GM12891 (cell line): ENCODE data around the gene GRXCR2.

Experiments used
- DNase-seq: peaks from one replicate; pipeline ENCODE4 v3.0.0; 2011; ENCODE audit warnings: low spot score; ENCODE audit not compliant: insufficient read length
- FAIRE-seq: peaks from 2 replicates; lab custom pipeline; 2011; peaks lifted over from hg19 to GRCh38; lab: Jason Lieb, UNC
- PAX5 ChIP-seq: IDR thresholded peaks from 2 replicates; pipeline ENCODE4 v1.6.1; 2011; ENCODE audit warnings: low read length, moderate library complexity, mild to moderate bottlenecking; ENCODE audit not compliant: insufficient read depth, severe bottlenecking
- POLR2A ChIP-seq: IDR thresholded peaks from 2 replicates; pipeline ENCODE4 v1.6.1; 2011; ENCODE audit warnings: low read depth, low read length, control low read depth
- POLR2AphosphoS5 ChIP-seq: IDR thresholded peaks from 2 replicates; pipeline ENCODE4 v1.6.1; 2011; ENCODE audit warnings: low read depth, low read length, control low read depth
- POU2F2 ChIP-seq: IDR thresholded peaks from 2 replicates; pipeline ENCODE4 v1.6.1; 2011; ENCODE audit warnings: low read depth, mild to moderate bottlenecking, control low read depth, low read length, moderate library complexity
- SPI1 ChIP-seq: IDR thresholded peaks from 2 replicates; pipeline ENCODE4 v1.6.1; 2011; ENCODE audit warnings: low read depth, low read length, control low read depth
- TAF1 ChIP-seq: IDR thresholded peaks from 2 replicates; pipeline ENCODE4 v1.6.1; 2011; ENCODE audit warnings: low read depth, low read length, control low read depth

Gene GRXCR2

DNA sequence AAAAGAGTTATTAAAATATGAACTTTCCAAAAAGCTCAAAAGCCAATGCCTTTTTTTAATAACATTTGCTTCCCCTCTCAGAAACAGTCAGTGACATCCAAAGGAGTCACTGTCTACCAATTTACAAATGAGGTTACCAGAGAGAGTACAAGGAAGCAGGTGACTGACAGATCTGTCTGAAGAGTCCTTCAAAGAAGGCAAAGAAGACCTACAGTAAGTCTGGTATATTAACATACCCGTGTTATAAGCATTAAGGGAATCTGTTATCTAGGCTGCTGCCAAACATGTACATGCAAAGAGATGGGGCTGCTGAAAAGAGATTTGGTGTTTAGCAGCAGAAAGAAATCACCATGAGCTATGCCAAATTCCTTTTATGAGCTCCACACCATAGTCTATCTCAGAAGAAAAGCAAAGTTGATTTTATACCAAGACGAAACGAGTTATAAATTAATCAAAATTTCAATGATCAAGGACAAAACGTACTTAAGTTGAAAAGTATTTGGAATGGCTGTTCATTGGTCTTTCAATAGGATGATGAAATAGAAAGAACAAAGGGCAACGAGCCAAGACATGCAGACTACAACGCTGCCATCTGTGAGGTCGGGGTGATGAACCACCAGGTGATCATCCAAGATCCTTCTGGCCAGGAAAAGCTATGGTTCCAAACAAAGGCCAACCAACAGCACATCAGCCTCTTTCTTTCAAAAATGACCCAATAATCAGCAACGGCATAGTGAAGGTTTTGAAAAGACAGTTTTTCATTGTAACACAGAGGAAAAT lies 45.7 kb downstream of the GRXCR2 start:
- TF ChIP-seq POLR2A (no peak), SPI1 (no peak), POU2F2 (no peak), TAF1 (no peak), POLR2AphosphoS5 (no peak), PAX5 (no peak)

DNA sequence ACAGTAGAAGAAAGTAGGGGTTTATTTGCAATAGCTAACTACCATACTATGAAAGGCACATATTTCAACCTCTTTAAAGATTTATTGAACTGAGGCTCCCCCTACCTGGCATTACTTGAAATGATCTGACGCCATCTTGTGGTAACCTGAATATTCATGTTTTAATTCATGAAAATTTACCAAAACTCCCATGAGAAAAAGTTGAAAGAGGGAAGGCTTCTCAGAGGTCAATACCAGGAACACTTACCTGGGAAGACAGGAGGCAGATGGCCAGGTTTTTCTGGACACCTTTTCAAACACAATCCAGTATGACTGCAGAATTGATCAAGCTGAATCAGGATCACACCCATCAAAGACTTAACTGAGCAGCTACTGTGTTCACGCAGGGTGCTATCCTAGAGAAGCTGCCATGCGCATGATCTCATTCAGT lies 47.0 kb downstream of the GRXCR2 start:
- no peak for TF ChIP-seq SPI1
- no peak for TF ChIP-seq TAF1
- TF ChIP-seq POLR2A, result no peak
- no peak for TF ChIP-seq POU2F2
- no peak for TF ChIP-seq PAX5
- no peak for TF ChIP-seq POLR2AphosphoS5
- DNase-seq, result no peak
- peak; percentile 58 for FAIRE-seq

More for the DNA sequence above, 45.7 kb downstream of the GRXCR2 start:
- FAIRE-seq (no peak), DNase-seq (no peak)

DNA sequence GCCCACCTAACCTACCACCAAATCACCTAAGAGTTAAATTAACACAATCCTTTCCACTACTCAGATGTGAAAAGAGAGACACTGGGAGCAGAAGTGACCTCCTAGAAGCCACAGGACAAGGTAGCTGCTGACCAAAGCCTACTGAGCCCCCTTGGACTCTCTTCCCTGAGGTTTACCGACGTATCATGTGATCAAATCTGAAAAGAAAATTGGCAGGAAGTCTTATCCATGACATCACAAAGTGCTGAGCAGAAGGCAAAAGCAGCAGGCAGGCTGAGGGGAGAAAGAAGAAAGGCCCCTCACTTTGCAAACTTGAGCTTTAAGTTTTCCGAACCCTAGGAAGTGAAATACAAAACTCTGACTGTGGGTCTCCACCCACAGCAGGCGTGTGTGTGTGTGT lies 48.8 kb downstream of the GRXCR2 start:
- FAIRE-seq (no peak), DNase-seq (no peak)
- TF ChIP-seq POU2F2 (no peak), SPI1 (no peak), POLR2A (no peak), PAX5 (no peak), TAF1 (no peak), POLR2AphosphoS5 (no peak)

DNA sequence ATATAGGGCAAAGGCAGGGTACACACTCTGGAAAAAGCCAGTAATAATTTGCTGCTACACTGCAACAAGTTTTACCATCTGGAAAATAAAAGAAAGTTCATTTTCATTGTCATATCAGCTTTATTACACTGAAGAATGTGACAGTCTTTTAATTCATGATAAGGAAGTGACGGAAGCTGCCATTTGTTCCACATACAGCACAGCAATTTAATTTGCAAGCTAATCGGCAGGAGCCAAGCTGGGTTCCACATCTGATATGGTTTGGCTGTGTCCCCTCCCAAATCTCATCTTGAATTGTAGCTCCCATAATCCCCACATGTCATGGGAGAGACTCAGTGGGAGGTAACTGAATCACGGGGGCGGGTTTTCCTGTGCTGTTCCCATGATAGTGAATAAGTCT lies 54.2 kb downstream of the GRXCR2 start:
- DNase-seq (no peak), FAIRE-seq (no peak)
- no peak for TF ChIP-seq POLR2AphosphoS5
- TF ChIP-seq SPI1, result no peak
- no peak for TF ChIP-seq POLR2A
- no peak for TF ChIP-seq POU2F2
- no peak for TF ChIP-seq PAX5
- TF ChIP-seq TAF1, result no peak

DNA sequence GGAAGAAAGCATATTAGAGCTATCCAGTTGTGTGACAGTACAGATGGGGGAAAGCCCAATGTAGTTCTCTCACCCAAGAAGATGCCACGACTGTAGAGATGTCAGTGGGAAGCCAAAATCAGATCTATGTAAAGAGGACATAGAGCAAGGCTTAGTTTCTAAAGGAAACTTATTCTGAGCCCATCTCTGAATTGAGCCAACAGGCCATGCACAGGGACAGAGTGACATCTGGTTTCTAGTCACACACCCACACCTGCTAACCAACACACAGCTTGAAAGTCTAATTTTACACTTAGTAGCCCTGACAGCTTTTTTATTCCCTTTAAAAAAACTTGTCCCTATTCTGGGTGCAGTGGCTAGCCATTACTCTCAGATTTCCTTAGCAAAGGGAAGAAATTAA lies 59.9 kb downstream of the GRXCR2 start:
- FAIRE-seq (no peak), DNase-seq (no peak)
- no peak for TF ChIP-seq POU2F2
- TF ChIP-seq TAF1, result no peak
- TF ChIP-seq POLR2A, result no peak
- TF ChIP-seq SPI1, result no peak
- no peak for TF ChIP-seq PAX5
- TF ChIP-seq POLR2AphosphoS5, result no peak

DNA sequence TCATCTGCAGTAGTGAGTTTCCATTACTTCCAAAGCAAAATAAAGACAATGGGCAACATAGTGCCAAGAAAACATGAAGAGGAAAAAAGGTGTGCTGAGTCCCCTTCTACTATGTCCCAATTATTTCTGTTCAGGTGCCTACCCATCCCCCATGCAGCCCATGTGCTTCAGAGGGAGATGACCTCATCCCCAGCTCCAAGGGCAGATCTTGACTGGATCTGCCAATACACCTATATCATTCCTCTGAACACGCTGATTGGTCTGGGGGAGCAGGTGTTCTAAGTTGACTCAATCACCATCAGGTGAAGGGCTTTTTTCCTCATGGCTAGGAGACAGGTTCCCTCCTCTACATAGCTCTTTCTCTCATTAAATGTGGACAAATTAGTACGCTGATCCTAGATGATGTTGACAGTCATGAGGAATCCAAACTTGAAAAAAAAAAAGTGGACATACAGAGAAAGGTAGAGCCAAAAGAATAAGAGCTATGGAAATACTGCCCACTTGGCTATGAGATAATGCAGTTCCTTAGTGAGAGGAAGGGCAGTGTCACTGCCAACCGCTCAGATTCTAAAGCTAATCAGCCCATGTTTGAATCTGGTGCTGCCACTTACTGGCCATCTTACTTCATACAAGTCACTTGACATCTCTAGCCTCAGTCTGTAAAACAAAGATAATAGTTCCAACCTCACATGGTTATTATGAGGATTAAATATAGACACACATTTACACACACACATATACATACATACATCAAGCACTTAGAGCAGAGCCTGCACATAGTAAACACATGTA lies 60.8 kb downstream of the GRXCR2 start:
- no peak for FAIRE-seq
- no peak for TF ChIP-seq TAF1
- no peak for TF ChIP-seq SPI1
- no peak for TF ChIP-seq POLR2A
- no peak for TF ChIP-seq PAX5
- TF ChIP-seq POLR2AphosphoS5, result no peak
- TF ChIP-seq POU2F2, result no peak
- no peak for DNase-seq
